ENCODE results near the gene HYDIN.
"Not testable (repeated sequence)": the region's sequence is repeated elsewhere in the genome, so short reads cannot be mapped to it uniquely, and the experiment has no call there.

DNA sequence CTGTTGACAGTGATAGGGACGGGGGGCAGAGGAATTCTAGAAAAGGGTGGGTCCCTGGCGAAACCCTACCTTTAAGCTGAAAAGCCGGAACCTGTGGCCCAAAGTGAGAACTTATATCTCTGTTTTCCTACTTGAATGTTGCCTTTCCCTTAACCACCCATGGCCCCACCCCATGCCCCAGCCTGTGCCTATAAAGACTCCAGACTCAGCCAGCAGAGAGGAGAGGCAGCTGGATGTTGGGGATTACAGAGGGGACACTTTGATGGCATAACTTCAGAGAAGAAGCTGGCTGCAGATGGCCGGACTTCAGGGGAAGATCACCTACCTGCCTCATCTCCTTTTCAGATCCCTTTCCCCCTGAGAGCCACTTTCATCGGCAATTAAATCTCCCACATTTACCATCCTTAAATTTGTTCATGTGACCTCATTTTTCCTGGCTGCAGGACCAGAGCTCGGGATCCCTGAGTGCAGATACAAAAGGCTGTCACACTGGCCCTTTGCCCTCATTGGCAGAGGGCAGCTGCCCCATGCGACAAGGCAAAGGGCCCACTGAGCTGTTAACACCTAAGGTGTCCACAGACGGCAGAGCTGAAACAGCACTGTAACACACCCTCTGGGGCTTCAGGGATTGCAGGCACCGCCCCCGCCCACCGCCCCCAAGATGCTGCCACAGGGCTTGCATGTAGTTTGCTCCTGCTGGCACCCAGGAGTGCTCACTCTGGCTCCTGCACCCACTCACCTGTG, 191.0 kb downstream of the HYDIN start:
- TF ChIP-seq, protein P1, sequence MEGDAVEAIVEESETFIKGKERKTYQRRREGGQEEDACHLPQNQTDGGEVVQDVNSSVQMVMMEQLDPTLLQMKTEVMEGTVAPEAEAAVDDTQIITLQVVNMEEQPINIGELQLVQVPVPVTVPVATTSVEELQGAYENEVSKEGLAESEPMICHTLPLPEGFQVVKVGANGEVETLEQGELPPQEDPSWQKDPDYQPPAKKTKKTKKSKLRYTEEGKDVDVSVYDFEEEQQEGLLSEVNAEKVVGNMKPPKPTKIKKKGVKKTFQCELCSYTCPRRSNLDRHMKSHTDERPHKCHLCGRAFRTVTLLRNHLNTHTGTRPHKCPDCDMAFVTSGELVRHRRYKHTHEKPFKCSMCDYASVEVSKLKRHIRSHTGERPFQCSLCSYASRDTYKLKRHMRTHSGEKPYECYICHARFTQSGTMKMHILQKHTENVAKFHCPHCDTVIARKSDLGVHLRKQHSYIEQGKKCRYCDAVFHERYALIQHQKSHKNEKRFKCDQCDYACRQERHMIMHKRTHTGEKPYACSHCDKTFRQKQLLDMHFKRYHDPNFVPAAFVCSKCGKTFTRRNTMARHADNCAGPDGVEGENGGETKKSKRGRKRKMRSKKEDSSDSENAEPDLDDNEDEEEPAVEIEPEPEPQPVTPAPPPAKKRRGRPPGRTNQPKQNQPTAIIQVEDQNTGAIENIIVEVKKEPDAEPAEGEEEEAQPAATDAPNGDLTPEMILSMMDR (IDR thresholded peaks at IDR 0.05) = not testable (repeated sequence)
- not testable (repeated sequence) for TF ChIP-seq POLR2A (IDR thresholded peaks at IDR 0.05)

All from heart left ventricle (tissue), 13 donors.